ENCODE measurements around the gene NODAL. TPM values are rescaled to one million over a fixed set of nuclear protein-coding genes. Genes with fewer than 3 reads are reported as not detected.

The NODAL gene
- total RNA-seq, 1 experiment from 2014 or later = not detected

- Histone ChIP-seq H3K27me3 (ENCODE audit: control insufficient read depth, insufficient read depth, low read length) (no peaks in the 10 kb centered on the region), H3K9me3 (ENCODE audit: control insufficient read depth, insufficient read depth, low read depth, low read length) (no peaks in the 10 kb centered on the region), H3K4me3 (ENCODE audit: low read depth in 2 of 2, low read length in 2 of 2) (no peak overlapping the region), H3K4me1 (ENCODE audit: control insufficient read depth, insufficient read depth, low read length) (no peaks in the 10 kb centered on the region), H3K36me3 (ENCODE audit: control insufficient read depth, insufficient read depth, low read length) (peaks cover 9% of the 10 kb centered on the region; the same call in 1 of the 2 replicates), H3K27ac (ENCODE audit: low read length) (no peak overlapping the region)
- no TSS peak for BruUV-seq (replicated peaks)
- in situ Hi-C loops (cut with HindIII; ENCODE audit: low pct_unique_long_range_greater_than_20kb, low sequenced_read_pairs) (no loop called here), intact Hi-C loops (cut with micrococcal nuclease; ENCODE audit: unreplicated experiment) (no loop called here)
- no peak for ATAC-seq
- POLR2A ChIA-PET = interaction anchor here (0.6 kb wide), 1 partner anchor 19 kb away, joined by 9 read pairs; no protein-coding TSS in a partner anchor
- TF ChIP-seq REST (IDR thresholded peaks at IDR 0.05; ENCODE audit: insufficient read depth in 1 of 2, low read depth in 2 of 2, low read length in 1 of 2) (no peak), TCF7L2 (IDR thresholded peaks at IDR 0.05; ENCODE audit: low read depth, low read length) (no peak), CTCF (IDR thresholded peaks at IDR 0.05) (no peak), POLR2AphosphoS5 (IDR thresholded peaks at IDR 0.05; ENCODE audit: low read depth, low read length) (0 out of 2 replicates have a peak, but pooled peaks have one; percentile 25)
- DNase-seq (ENCODE audit: low read depth, low spot score) = no peak
- CTCF ChIA-PET = interaction anchor here (0.6 kb wide), 1 partner anchor 21 kb away, joined by 3 read pairs; no protein-coding TSS in a partner anchor
Observed at GRCh38 chr10:70430493-70431445, 10.7 kb downstream of the NODAL start.

- ChIA-PET POLR2A (no interaction called here), CTCF (no interaction called here)
- BruUV-seq (replicated peaks) = no TSS peak
- ATAC-seq = no peak
- Histone ChIP-seq H3K27ac (ENCODE audit: low read length) (no peak overlapping the region), H3K4me3 (ENCODE audit: low read depth in 2 of 2, low read length in 2 of 2) (no peak overlapping the region), H3K9me3 (ENCODE audit: control insufficient read depth, insufficient read depth, low read depth, low read length) (no peaks in the 10 kb centered on the region), H3K36me3 (ENCODE audit: control insufficient read depth, insufficient read depth, low read length) (peaks cover 29% of the 10 kb centered on the region), H3K4me1 (ENCODE audit: control insufficient read depth, insufficient read depth, low read length) (no peaks in the 10 kb centered on the region), H3K27me3 (ENCODE audit: control insufficient read depth, insufficient read depth, low read length) (no peaks in the 10 kb centered on the region)
- in situ Hi-C loops (cut with HindIII; ENCODE audit: low pct_unique_long_range_greater_than_20kb, low sequenced_read_pairs) (no loop called here), intact Hi-C loops (cut with micrococcal nuclease; ENCODE audit: unreplicated experiment) (no loop called here)
- TF ChIP-seq TCF7L2 (IDR thresholded peaks at IDR 0.05; ENCODE audit: low read depth, low read length) (no peak), REST (IDR thresholded peaks at IDR 0.05; ENCODE audit: insufficient read depth in 1 of 2, low read depth in 2 of 2, low read length in 1 of 2) (no peak), POLR2AphosphoS5 (IDR thresholded peaks at IDR 0.05; ENCODE audit: low read depth, low read length) (no peak), CTCF (IDR thresholded peaks at IDR 0.05) (no peak), SIN3A (IDR thresholded peaks at IDR 0.05; ENCODE audit: borderline replicate concordance, insufficient read depth, low read depth, low read length) (no peak)
- no peak for DNase-seq (ENCODE audit: low read depth, low spot score)
Observed at GRCh38 chr10:70426823-70427222, 14.7 kb downstream of the NODAL start.

All from Panc1 (cell line).